ENCODE results near the gene GABBR2.

GABBR2 gene

DNA sequence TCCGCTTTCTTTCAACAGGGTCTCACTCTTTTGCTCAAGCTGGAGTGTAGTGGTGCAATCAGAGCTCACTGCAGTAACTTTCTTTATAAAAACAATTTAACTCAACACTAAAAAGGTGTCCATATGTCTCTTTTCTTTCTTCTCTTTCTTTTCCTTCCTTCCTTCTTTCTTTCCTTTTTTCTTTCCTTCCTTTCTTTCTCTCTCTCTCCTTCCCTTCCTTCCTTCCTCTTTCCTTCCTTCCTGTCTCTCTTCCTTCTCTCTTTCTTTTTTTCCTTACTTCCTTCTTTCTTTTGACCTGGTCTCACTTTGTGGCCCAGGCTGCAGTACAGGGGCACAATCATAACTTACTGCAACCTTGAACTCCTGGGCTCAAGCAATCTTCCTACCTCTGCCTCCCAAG, 427.5 kb downstream of the GABBR2 start:
- Histone ChIP-seq H3K27me3 (replicated peaks) (peaks cover 11% of the 10 kb centered on the region), H3K4me3 (ENCODE audit: low read depth, low read length) (no peak overlapping the region), H3K27ac (no peak overlapping the region), H3K36me3 (replicated peaks) (no peaks in the 10 kb centered on the region)
- in situ Hi-C loops (cut with HindIII; ENCODE audit: low pct_ligation_motif_present, low sequenced_read_pairs): no loop called here
- TF ChIP-seq, protein P1, sequence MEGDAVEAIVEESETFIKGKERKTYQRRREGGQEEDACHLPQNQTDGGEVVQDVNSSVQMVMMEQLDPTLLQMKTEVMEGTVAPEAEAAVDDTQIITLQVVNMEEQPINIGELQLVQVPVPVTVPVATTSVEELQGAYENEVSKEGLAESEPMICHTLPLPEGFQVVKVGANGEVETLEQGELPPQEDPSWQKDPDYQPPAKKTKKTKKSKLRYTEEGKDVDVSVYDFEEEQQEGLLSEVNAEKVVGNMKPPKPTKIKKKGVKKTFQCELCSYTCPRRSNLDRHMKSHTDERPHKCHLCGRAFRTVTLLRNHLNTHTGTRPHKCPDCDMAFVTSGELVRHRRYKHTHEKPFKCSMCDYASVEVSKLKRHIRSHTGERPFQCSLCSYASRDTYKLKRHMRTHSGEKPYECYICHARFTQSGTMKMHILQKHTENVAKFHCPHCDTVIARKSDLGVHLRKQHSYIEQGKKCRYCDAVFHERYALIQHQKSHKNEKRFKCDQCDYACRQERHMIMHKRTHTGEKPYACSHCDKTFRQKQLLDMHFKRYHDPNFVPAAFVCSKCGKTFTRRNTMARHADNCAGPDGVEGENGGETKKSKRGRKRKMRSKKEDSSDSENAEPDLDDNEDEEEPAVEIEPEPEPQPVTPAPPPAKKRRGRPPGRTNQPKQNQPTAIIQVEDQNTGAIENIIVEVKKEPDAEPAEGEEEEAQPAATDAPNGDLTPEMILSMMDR (IDR thresholded peaks at IDR 0.05; ENCODE audit: low read depth, low read length, missing control alignments): no peak
- no peak for DNase-seq

DNA sequence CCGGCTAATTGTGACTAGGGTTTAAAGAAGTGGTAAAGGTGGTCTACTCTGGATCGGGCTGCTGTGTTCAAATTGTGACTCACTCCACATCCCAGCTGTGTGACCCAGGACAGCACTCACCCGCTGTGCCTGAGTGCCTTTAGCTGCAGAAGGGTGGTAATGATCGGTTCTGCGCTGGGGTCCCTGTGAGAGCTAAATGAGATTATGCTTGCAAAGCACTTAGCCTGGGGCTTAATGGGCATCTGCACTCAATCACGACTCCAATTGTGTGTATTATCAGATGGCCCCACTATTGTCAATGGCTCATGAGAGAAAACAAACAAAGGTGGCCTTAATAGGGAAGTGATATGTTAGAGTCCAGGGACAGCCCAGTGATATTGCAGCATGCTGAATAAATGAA, 428.2 kb downstream of the GABBR2 start:
- peaks cover 11% of the 10 kb centered on the region for H3K27me3 ChIP-seq (replicated peaks)
- no peak for DNase-seq
- H3K4me3 ChIP-seq (ENCODE audit: low read depth, low read length): no peak overlapping the region
- in situ Hi-C loops (cut with HindIII; ENCODE audit: low pct_ligation_motif_present, low sequenced_read_pairs): no loop called here
- no peak overlapping the region for H3K27ac ChIP-seq
- no peaks in the 10 kb centered on the region for H3K36me3 ChIP-seq (replicated peaks)
- TF ChIP-seq, protein P1 (IDR thresholded peaks at IDR 0.05; ENCODE audit: low read depth, low read length, missing control alignments): no peak

DNA sequence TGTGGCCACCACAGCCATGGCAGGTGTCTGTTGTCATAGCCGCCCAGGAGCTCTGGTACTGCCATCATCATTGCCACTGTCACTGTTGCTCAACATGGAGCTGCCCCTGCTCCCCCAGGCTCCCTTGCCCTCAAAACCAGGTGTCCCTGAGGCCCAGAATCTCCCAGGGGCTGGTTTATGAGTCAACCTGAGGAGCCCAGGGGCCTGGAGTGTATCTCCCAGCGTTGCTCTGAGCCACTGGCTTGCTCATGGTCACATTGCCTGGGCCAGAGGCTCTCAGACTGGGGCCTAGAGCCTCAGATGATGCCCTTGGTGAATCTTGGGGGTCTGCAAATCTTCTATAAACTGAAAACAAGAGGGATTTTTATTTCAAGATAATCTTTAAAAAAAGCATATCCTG, 428.6 kb downstream of the GABBR2 start:
- peaks cover 11% of the 10 kb centered on the region for H3K27me3 ChIP-seq (replicated peaks)
- in situ Hi-C loops (cut with HindIII; ENCODE audit: low pct_ligation_motif_present, low sequenced_read_pairs): no loop called here
- no peaks in the 10 kb centered on the region for H3K36me3 ChIP-seq (replicated peaks)
- no peak overlapping the region for H3K4me3 ChIP-seq (ENCODE audit: low read depth, low read length)
- TF ChIP-seq, protein P1 (IDR thresholded peaks at IDR 0.05; ENCODE audit: low read depth, low read length, missing control alignments): no peak
- no peak for DNase-seq
- H3K27ac ChIP-seq: no peak overlapping the region

DNA sequence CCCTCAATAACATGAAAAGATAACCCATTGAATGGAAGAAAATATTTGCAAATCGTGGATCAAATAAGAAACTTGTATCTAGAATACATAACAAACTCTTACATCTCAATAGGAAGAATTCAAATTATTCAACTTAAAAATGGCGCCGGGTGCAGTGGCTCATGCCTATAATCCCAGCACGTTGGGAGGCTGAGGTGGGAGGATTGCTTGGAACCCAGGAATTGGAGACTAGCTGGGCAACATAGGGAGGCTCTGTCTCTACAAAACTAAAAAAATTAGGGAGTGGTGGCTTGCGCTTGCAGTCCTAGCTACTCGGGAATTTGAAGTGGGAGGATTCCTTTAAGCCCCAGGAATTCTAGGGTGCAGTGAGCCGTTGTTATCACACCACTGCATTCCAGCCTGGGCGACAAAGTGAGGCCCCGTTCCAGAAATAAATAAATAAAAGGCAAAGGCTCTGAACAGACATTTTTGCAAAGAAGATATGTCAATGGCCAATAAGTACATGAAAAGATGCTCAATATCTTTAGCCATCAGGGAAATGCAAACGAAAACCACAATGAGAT, 431.7 kb downstream of the GABBR2 start:
- in situ Hi-C loops (cut with HindIII; ENCODE audit: low pct_ligation_motif_present, low sequenced_read_pairs): no loop called here

DNA sequence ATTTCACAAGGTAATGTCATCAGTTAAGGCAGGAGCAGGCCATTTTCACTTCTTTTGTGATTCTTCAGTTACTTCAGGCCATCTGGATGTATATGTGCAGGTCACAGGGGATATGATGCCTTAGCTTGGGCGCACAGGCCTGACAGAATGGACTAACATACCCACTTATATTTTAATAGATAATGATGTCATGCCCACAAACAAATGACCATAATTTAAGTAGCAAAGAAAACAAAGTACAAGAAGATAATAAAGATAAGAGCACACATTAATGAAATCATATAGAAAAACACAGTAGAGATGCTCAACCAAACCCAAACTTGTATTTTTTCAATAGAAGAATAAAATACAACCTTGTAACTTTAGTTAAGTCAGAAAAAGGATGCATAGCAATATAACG, 433.6 kb downstream of the GABBR2 start:
- in situ Hi-C loops (cut with HindIII; ENCODE audit: low pct_ligation_motif_present, low sequenced_read_pairs): no loop called here

More for the DNA sequence above, 431.7 kb downstream of the GABBR2 start:
- H3K27me3 ChIP-seq (replicated peaks): peaks cover 11% of the 10 kb centered on the region
- no peaks in the 10 kb centered on the region for H3K36me3 ChIP-seq (replicated peaks)
- no peak for DNase-seq
- no peak overlapping the region for H3K27ac ChIP-seq
- H3K4me3 ChIP-seq (ENCODE audit: low read depth, low read length): no peak overlapping the region
- TF ChIP-seq, protein P1 (IDR thresholded peaks at IDR 0.05; ENCODE audit: low read depth, low read length, missing control alignments): no peak

More for the DNA sequence above, 433.6 kb downstream of the GABBR2 start:
- Histone ChIP-seq H3K4me3 (ENCODE audit: low read depth, low read length) (no peak overlapping the region), H3K36me3 (replicated peaks) (no peaks in the 10 kb centered on the region), H3K27me3 (replicated peaks) (peaks cover 4% of the 10 kb centered on the region), H3K27ac (no peak overlapping the region)
- TF ChIP-seq, protein P1 (IDR thresholded peaks at IDR 0.05; ENCODE audit: low read depth, low read length, missing control alignments): no peak
- no peak for DNase-seq

Measured in brain microvascular endothelial cell (primary cell).